Measurements from ENCODE around the gene NLGN4Y. TPM values are rescaled to one million over a fixed set of nuclear protein-coding genes. Genes with fewer than 3 reads are reported as not detected.

The NLGN4Y gene
- total RNA-seq, 1 donor = 33.3 TPM

DNA sequence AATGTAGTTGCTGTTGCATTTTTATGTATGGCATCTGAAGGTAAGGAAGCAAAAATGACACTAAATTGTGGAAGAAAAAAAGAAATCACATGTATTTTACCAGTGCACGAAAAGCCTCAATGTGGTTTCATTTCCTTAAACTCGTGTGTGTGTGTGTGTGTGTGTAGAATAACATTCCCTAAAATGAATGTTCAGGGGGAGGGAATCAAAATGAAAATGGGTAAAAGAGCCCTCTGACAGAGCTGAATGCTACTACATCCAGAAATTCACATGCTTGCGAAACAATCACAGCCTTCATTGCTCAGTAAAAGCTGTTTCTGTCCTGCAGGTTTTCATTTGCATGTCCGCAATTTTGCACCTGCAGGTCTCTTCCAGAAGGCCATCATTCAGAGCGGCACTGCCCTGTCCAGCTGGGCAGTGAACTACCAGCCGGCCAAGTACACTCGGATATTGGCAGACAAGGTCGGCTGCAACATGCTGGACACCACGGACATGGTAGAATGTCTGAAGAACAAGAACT is 305.1 kb downstream of the NLGN4Y start:
- Histone ChIP-seq H2AFZ (ENCODE audit: low read length) (no peak overlapping the region), H3K4me2 (ENCODE audit: insufficient read depth, low read length) (no peak overlapping the region), H3K4me1 (ENCODE audit: insufficient read depth, low read length) (no peaks in the 10 kb centered on the region), H3K36me3 (ENCODE audit: insufficient read depth, low read length) (no peaks in the 10 kb centered on the region), H3K27ac (ENCODE audit: low read depth, low read length) (no peak overlapping the region), H3K4me3 (ENCODE audit: insufficient read depth, low read length) (no peak overlapping the region), H3K27me3 (ENCODE audit: insufficient read depth, low read length) (no peaks in the 10 kb centered on the region), H4K20me1 (ENCODE audit: insufficient read depth, low read length) (no peaks in the 10 kb centered on the region), H3K9me3 (ENCODE audit: low read depth, low read length) (no peaks in the 10 kb centered on the region), H3K79me2 (ENCODE audit: insufficient read depth, low read length) (no peaks in the 10 kb centered on the region)
- DNase-seq (ENCODE audit: insufficient read length, low spot score, missing footprints) = no peak
- TF ChIP-seq, protein P1, sequence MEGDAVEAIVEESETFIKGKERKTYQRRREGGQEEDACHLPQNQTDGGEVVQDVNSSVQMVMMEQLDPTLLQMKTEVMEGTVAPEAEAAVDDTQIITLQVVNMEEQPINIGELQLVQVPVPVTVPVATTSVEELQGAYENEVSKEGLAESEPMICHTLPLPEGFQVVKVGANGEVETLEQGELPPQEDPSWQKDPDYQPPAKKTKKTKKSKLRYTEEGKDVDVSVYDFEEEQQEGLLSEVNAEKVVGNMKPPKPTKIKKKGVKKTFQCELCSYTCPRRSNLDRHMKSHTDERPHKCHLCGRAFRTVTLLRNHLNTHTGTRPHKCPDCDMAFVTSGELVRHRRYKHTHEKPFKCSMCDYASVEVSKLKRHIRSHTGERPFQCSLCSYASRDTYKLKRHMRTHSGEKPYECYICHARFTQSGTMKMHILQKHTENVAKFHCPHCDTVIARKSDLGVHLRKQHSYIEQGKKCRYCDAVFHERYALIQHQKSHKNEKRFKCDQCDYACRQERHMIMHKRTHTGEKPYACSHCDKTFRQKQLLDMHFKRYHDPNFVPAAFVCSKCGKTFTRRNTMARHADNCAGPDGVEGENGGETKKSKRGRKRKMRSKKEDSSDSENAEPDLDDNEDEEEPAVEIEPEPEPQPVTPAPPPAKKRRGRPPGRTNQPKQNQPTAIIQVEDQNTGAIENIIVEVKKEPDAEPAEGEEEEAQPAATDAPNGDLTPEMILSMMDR (IDR thresholded peaks at IDR 0.05; ENCODE audit: extremely low read depth, low read depth, low read length) = no peak

DNA sequence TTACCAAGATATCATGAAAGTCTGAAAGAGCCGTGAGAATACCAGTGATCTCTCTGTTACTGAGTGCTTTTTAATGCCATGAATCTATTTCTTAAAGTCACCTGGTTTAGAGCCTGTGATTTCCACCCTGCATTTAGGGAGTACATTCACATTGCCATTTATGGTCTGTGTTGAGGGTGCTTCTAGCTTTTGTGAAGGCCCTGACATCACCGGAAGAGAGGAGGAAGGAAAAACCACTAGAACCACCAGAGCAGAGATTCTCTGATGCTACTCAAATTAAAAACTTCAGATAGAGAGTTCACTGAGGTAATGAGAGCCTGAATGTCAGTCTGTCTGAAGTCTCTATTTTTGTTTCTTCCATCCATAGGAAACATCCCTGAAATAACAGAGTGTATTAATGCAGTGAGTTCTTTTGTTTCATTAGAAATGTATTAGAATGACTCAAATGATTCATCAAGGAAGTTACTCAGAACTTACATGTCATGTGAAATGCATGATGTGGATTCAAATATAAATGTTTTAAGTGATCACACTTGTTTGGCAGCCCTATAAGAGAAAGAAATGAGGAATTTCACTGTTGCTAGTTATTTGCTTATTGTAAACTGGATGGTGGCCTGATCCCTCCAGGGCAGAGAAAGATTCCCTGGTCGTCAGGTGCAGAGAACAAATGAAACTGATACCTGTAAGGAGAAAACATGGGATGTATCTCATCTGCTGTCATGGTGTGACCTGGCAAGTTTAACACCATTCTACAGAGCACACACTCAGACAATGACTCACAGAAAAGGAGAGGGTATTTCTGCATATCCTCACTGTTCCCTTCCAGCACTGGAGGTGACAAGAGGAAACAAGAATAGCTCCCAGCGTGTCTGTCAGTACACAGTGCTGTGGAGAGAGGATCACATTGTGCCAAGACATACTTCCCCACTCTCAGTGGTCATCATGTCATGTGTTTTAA is 310.1 kb downstream of the NLGN4Y start:
- no peak for DNase-seq (ENCODE audit: insufficient read length, low spot score, missing footprints)
- Histone ChIP-seq H3K4me3 (ENCODE audit: insufficient read depth, low read length) (no peak overlapping the region), H3K9me3 (ENCODE audit: low read depth, low read length) (no peaks in the 10 kb centered on the region), H3K27me3 (ENCODE audit: insufficient read depth, low read length) (no peaks in the 10 kb centered on the region), H2AFZ (ENCODE audit: low read length) (no peak overlapping the region), H3K27ac (ENCODE audit: low read depth, low read length) (no peak overlapping the region), H3K4me2 (ENCODE audit: insufficient read depth, low read length) (no peak overlapping the region), H4K20me1 (ENCODE audit: insufficient read depth, low read length) (no peaks in the 10 kb centered on the region), H3K4me1 (ENCODE audit: insufficient read depth, low read length) (no peaks in the 10 kb centered on the region), H3K79me2 (ENCODE audit: insufficient read depth, low read length) (no peaks in the 10 kb centered on the region), H3K36me3 (ENCODE audit: insufficient read depth, low read length) (no peaks in the 10 kb centered on the region)
- TF ChIP-seq, protein P1 (IDR thresholded peaks at IDR 0.05; ENCODE audit: extremely low read depth, low read depth, low read length) = no peak

DNA sequence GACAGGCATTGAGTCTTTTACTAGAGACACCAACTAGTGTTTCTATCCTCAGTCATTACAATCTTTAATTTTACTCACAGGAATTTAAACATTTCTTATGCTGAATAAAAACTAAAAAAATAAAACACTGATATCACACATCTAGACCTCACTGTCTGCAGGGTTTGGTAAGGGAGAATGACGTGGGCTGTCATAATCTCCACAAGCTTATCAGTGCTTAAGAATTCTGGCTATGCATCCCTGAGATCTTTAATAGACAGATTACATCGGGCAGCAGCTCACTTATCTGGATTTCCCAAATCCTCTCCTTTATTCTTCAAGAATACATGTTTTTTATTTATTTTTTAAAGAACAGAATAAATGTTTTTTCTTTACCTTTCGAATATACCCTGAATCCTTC is 313.1 kb downstream of the NLGN4Y start:
- Histone ChIP-seq H3K9me3 (ENCODE audit: low read depth, low read length) (no peaks in the 10 kb centered on the region), H3K27me3 (ENCODE audit: insufficient read depth, low read length) (no peaks in the 10 kb centered on the region), H3K27ac (ENCODE audit: low read depth, low read length) (no peak overlapping the region), H3K36me3 (ENCODE audit: insufficient read depth, low read length) (no peaks in the 10 kb centered on the region), H2AFZ (ENCODE audit: low read length) (no peak overlapping the region), H3K79me2 (ENCODE audit: insufficient read depth, low read length) (no peaks in the 10 kb centered on the region), H4K20me1 (ENCODE audit: insufficient read depth, low read length) (no peaks in the 10 kb centered on the region), H3K4me1 (ENCODE audit: insufficient read depth, low read length) (no peaks in the 10 kb centered on the region), H3K4me2 (ENCODE audit: insufficient read depth, low read length) (no peak overlapping the region), H3K4me3 (ENCODE audit: insufficient read depth, low read length) (no peak overlapping the region)
- TF ChIP-seq, protein P1 (IDR thresholded peaks at IDR 0.05; ENCODE audit: extremely low read depth, low read depth, low read length) = no peak
- no peak for DNase-seq (ENCODE audit: insufficient read length, low spot score, missing footprints)

DNA sequence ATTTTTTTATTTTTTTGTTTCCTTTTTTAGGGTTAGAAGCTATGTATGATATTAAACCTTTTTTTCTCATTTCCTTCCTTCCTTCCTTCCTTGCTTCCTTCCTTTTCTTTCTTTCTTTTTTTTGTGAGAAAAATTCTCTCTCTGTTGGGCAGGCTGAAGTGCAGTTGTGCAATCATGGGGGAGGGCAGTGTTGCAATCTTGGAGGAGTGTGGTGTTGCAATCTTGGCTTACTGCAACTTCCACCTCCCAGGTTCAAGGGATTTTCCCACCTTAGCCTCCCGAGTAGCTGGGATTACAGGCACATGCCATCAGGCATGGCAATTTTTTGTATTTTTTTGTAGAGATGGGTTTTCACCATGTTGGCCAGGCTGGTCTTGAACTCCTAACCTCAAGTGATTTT is 326.4 kb downstream of the NLGN4Y start:
- no peak overlapping the region for H2AFZ ChIP-seq (ENCODE audit: low read length)
- H3K79me2 ChIP-seq (ENCODE audit: insufficient read depth, low read length) = no peaks in the 10 kb centered on the region
- H3K27ac ChIP-seq (ENCODE audit: low read depth, low read length) = no peak overlapping the region
- no peaks in the 10 kb centered on the region for H3K9me3 ChIP-seq (ENCODE audit: low read depth, low read length)
- H3K27me3 ChIP-seq (ENCODE audit: insufficient read depth, low read length) = no peaks in the 10 kb centered on the region
- no peaks in the 10 kb centered on the region for H3K36me3 ChIP-seq (ENCODE audit: insufficient read depth, low read length)
- no peaks in the 10 kb centered on the region for H4K20me1 ChIP-seq (ENCODE audit: insufficient read depth, low read length)
- no peak overlapping the region for H3K4me3 ChIP-seq (ENCODE audit: insufficient read depth, low read length)
- TF ChIP-seq, protein P1 (IDR thresholded peaks at IDR 0.05; ENCODE audit: extremely low read depth, low read depth, low read length) = no peak
- no peak for DNase-seq (ENCODE audit: insufficient read length, low spot score, missing footprints)
- H3K4me1 ChIP-seq (ENCODE audit: insufficient read depth, low read length) = no peaks in the 10 kb centered on the region
- no peak overlapping the region for H3K4me2 ChIP-seq (ENCODE audit: insufficient read depth, low read length)
